ENCODE data around the gene DNER.

GRCh38 chr2:229425598-229425997, 288.8 kb downstream of the DNER start:
- no peak for TF ChIP-seq EZH2 (IDR thresholded peaks at IDR 0.05; ENCODE audit: insufficient read depth, poor library complexity, severe bottlenecking)
- TF ChIP-seq EZH2phosphoT487 (IDR thresholded peaks at IDR 0.05; ENCODE audit: insufficient read depth, low read depth), result no peak

All from GM23248 (cell line).